NCI-H82 treated with DMSO at 0.1 percent for 48 hours (cell line): ENCODE measurements around the gene IZUMO2.
"Not testable (repeated sequence)": the region's sequence is repeated elsewhere in the genome, so short reads cannot be mapped to it uniquely, and the experiment has no call there.

Experiments used
- DNase-seq: peaks from one replicate; lab custom pipeline; 2025; ENCODE audit not compliant: unreplicated experiment; lab: John Stamatoyannopoulos, UW

Gene IZUMO2

DNA sequence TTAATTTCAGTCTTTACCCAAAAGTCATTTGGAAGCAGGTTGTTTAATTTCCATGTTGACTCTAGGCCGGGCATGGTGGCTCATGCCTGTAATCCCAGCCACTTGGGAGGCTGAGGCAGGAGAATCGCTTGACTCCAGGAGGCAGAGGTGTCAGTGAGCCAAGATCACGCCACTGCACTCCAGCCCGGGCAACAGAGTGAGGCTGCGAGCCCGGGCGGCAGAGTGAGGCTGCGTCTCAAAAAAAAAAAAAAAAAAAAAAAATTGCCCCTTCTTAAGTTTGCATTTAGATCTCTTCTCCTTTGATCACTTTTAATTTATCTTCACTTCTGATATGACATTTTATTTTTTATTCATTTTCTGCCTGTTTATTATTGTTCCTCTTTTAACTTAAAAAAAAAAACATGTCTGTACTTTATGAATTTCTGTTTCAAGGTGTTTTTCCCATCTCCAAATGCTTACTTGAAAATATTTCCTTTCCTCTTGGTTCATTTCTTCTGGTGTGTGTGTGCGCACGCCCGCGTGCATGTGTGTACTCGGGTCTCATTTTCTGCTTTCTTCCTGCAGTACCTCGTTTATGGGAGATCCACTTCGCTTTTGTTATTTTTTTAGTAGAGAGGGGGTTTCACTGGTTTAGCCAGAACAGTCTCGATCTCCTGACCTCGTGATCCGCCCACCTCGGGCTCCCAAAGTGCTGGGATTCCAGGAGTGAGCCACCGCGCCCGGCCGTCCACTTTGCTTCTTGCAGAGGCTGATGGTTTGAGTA lies 26.3 kb downstream of the IZUMO2 start:
- not testable (repeated sequence) for DNase-seq

DNA sequence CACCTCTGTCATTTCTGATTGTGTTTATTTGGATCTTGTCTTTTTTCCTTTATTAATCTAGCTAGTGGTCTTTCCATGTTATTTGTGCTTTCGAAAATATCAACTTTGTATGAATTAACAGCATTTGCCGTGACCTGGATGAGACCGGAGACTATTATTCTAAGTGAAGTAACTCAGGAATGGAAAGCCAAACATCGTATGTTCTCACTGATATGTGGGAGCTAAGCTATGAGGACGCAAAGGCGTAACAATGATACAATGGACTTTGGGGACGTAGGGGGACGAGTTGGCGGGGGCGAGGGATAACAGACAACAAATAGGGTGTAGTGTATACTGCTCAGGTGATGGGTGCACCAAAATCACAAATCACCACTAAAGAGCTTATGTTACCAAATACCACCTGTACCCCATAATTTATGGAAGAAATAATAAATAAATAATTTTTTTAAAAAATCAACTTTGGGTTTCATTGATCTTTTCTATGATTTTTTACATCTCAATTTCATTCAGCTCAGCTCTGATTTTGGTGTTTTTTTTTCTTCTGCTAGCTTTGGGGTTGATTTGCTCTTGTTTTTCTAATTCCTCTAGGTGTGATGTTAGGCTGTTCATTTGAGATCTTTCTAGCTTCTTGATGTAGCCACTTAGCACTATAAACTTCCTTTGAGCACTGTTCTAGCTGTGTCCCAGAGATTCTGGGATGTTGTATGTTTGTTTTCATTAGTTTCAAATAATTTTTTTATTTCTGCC lies 27.1 kb downstream of the IZUMO2 start:
- DNase-seq = not testable (repeated sequence)

DNA sequence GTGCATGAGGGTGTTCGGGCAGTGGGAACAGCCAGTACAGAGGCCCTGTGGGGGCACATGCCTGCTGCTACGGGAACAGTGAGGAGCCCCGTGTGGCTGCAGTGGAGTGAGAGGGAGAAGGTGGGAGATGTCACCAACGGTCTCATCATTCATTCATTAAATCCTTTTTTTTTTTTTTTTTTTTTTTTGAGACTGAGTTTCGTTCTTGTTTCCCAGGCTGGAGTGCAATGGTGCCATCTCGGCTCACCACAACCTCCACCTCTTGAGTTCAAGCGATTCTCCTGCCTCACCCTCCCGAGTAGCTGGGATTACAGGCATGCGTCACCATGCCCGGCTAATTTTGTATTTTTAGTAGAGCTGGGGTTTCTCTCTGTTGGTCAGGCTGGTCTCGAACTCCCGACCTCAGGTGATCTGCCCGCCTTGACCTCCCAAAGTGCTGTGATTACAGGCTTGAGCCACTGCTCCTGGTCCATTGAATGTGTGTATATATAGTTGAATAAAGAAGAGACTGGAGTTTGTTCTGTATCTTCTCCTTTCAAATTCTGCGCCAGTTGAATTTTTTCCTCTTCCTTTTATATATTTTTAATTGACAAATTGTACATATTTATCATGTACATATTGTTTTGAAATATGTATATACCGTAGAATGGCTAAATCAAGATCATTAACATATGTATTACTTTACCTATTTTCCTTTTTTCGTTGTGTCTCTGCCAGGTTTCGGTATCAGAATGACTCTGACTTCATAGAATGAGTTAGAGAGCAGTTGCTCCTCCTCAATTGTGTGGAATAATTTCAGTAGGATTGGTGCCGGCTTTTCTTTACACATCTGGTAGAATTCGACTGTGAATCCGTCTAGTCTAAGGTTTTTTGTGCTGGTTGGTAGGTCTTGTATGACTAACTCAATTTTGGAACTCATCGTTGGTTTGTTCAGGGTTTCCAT lies 28.0 kb downstream of the IZUMO2 start:
- DNase-seq = not testable (repeated sequence)

DNA sequence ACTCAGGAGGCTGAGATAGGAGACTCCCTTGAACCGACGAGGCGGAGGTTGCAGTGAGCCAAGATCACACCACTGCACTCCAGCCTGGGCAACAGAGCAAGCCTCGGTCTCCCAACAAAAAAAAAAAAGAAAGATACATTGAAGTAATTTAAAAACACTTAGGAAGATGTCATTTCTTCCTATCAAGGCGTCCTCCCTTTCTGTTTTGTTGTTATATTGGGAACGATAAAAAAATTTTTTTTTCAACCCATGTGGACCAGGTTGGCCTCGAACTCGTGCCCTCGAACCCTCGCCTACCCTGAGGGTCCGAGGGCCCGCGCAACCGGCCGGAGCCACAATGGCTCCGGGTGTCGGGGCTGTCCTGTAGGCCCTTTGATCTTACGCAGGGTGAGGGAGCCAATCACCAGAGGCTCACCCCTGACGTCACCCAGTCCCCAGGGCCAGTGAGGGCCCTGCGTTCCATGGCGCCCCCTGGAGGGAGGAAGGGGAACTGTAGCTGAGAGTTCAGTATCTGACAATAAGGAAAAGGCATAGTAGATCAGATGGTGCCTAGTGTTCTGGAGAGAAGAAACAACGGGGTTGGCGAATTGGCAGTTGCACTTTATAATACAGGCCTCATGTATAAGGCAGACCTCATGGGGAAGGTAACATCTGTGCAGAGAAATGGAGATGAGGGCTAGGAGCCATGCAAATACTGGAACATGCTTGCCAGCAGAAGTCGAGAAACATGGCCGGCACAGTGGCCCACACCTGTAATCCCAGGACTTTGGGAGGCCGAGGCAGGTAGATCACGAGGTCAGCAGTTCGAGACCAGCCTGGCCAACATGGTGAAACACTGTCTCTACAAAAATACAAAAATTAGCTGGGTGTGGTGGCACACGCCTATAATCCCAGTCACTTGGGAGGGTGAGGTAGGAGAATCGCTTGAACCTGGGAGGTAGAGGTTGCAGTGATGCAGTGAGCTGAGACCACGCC lies 29.3 kb downstream of the IZUMO2 start:
- DNase-seq = not testable (repeated sequence)

DNA sequence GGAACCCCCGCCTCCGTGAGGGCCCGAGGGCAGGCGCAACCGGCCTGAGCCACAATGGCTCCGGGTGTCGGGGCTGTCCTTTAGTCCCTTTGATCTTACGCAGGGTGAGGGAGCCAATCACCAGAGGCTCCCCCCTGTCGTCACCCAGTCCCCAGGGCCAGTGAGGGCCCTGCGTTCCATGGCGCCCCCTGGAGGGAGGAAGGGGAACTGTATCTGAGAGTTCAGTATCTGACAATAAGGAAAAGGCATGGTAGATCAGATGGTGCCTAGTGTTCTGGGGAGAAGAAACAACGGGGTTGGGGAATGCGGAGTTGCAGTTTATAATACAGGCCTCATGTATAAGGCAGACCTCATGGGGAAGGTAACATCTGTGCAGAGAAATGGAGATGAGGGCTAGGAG lies 59.1 kb downstream of the IZUMO2 start:
- not testable (repeated sequence) for DNase-seq

DNA sequence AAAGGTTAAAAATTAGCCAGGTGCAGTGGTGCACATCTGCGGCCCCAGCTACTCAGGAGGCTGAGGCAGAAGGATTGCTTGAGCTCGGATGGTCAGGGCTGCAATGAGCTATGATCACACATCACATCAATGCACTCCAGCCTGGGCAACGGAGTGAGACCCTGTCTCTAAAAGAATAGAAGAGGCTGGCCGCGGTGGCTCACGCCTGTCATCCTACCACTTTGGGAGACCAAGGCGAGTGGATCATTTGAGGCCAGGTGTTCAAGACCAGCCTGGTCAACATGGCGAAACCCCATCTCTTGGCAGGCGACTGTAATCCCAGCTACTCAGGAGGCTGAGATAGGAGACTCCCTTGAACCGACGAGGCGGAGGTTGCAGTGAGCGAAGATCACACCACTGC lies 59.7 kb downstream of the IZUMO2 start:
- DNase-seq = not testable (repeated sequence)
